Measurements from ENCODE around the gene NOC4L. TPM values are rescaled to one million over a fixed set of nuclear protein-coding genes. Genes with fewer than 3 reads are reported as not detected.
"Not testable (repeated sequence)": the region's sequence is repeated elsewhere in the genome, so short reads cannot be mapped to it uniquely, and the experiment has no call there.

Gene NOC4L
- total and polyA plus RNA-seq, 2 donors (not counting 3 experiments of a cell fraction or from before 2014, with no cell fraction given) = 19.4 to 29.4 TPM

- not testable (repeated sequence) for H3K9me1 ChIP-seq (replicated peaks; ENCODE audit: control insufficient read depth, extremely low read depth, insufficient read depth, low read length)
These were observed 51.0 kb downstream of the NOC4L start for GRCh38 chr12:132195242-132195641.

GRCh38 chr12:132196038-132196872 is 52.0 kb downstream of the NOC4L start:
- no peak for FAIRE-seq
- no TSS peak for BruUV-seq (replicated peaks)
- H3K36me3 ChIP-seq (ENCODE audit: control insufficient read depth in 2 of 2, extremely low read depth in 1 of 2, insufficient read depth in 2 of 2, low read length in 2 of 2) = no peaks in the 10 kb centered on the region
- H4K20me1 ChIP-seq (replicated peaks; ENCODE audit: control insufficient read depth, extremely low read depth, insufficient read depth, low read length) = no peaks in the 10 kb centered on the region
- no peak overlapping the region for H3K27ac ChIP-seq (ENCODE audit: insufficient read depth, low read depth, low read length)
- H3K9me1 ChIP-seq (replicated peaks; ENCODE audit: control insufficient read depth, extremely low read depth, insufficient read depth, low read length) = no peaks in the 10 kb centered on the region
- H3K79me2 ChIP-seq (ENCODE audit: control insufficient read depth, insufficient read depth, low read length) = no peaks in the 10 kb centered on the region
- DNase-seq (ENCODE audit: low read depth, low spot score) = no peak
- TF ChIP-seq GATA2 (IDR thresholded peaks at IDR 0.05; ENCODE audit: insufficient read depth, insufficient read length, low read depth, low read length) = no peak
- TF ChIP-seq MAX (IDR thresholded peaks at IDR 0.05; ENCODE audit: insufficient read depth, insufficient read length) = no peak
- TF ChIP-seq POLR2A (IDR thresholded peaks at IDR 0.05; ENCODE audit: low read depth, low read length) = no peak
- TF ChIP-seq CTCF (IDR thresholded peaks at IDR 0.05; ENCODE audit: extremely low read depth in 1 of 2, insufficient read depth in 1 of 2, low read depth in 1 of 2, low read length in 2 of 2) = no peak
- TF ChIP-seq EZH2 (IDR thresholded peaks at IDR 0.05; ENCODE audit: borderline replicate concordance, low read depth, low read length, severe bottlenecking) = no peak
- no peak for TF ChIP-seq FOS (IDR thresholded peaks at IDR 0.05; ENCODE audit: borderline replicate concordance, insufficient read depth, low read length)
- TF ChIP-seq MYC (IDR thresholded peaks at IDR 0.05; ENCODE audit: low read depth, low read length) = no peak
- intact Hi-C loops (cut with micrococcal nuclease) (no loop called here), dilution Hi-C loops (cut with MboI; ENCODE audit: extremely low pct_ligation_motif_present, low sequenced_read_pairs) (no loop called here)
- no peak overlapping the region for H3K9ac ChIP-seq (replicated peaks; ENCODE audit: extremely low read depth, insufficient read depth, low read length)
- POLR2A ChIA-PET = no interaction called here
- no peak overlapping the region for H2AFZ ChIP-seq (ENCODE audit: low read depth, low read length)
- no peaks in the 10 kb centered on the region for H3K27me3 ChIP-seq (ENCODE audit: control insufficient read depth in 2 of 2, insufficient read depth in 2 of 2, low read length in 2 of 2)
- H3K9me3 ChIP-seq (replicated peaks; ENCODE audit: control insufficient read depth, insufficient read depth, low read length) = no peaks in the 10 kb centered on the region
- CTCF ChIA-PET = interaction anchor here (1.4 kb wide), 1 partner anchor 10 kb away, joined by 4 read pairs; no protein-coding TSS in a partner anchor
- no peak overlapping the region for H3K4me2 ChIP-seq (ENCODE audit: insufficient read depth, low read length)
- no peak overlapping the region for H3K4me3 ChIP-seq (replicated peaks in 1 of 3; ENCODE audit: insufficient read depth in 1 of 3, low read depth in 1 of 3, low read length in 3 of 3)
- no peaks in the 10 kb centered on the region for H3K4me1 ChIP-seq (ENCODE audit: control insufficient read depth, extremely low read depth, insufficient read depth, low read length)

More at GRCh38 chr12:132195242-132195641, 51.0 kb downstream of the NOC4L start:
- H3K4me2 ChIP-seq (ENCODE audit: insufficient read depth, low read length); H3K79me2 ChIP-seq (ENCODE audit: control insufficient read depth, insufficient read depth, low read length); H3K9me3 ChIP-seq (replicated peaks; ENCODE audit: control insufficient read depth, insufficient read depth, low read length); dilution Hi-C loops (cut with MboI; ENCODE audit: extremely low pct_ligation_motif_present, low sequenced_read_pairs); H3K9ac ChIP-seq (replicated peaks; ENCODE audit: extremely low read depth, insufficient read depth, low read length); intact Hi-C loops (cut with micrococcal nuclease); H3K4me3 ChIP-seq (replicated peaks in 1 of 3; ENCODE audit: insufficient read depth in 1 of 3, low read depth in 1 of 3, low read length in 3 of 3); H3K4me1 ChIP-seq (ENCODE audit: control insufficient read depth, extremely low read depth, insufficient read depth, low read length); DNase-seq (ENCODE audit: low read depth, low spot score); H3K36me3 ChIP-seq (ENCODE audit: control insufficient read depth in 2 of 2, extremely low read depth in 1 of 2, insufficient read depth in 2 of 2, low read length in 2 of 2); H2AFZ ChIP-seq (ENCODE audit: low read depth, low read length); H3K27ac ChIP-seq (ENCODE audit: insufficient read depth, low read depth, low read length); H4K20me1 ChIP-seq (replicated peaks; ENCODE audit: control insufficient read depth, extremely low read depth, insufficient read depth, low read length); H3K27me3 ChIP-seq (ENCODE audit: control insufficient read depth in 2 of 2, insufficient read depth in 2 of 2, low read length in 2 of 2); POLR2A ChIA-PET; FAIRE-seq; BruUV-seq (replicated peaks): not testable (repeated sequence)
- CTCF ChIA-PET = interaction anchor here (1.4 kb wide), 1 partner anchor 11 kb away, joined by 4 read pairs; no protein-coding TSS in a partner anchor
